Type B pancreatic cell (in vitro differentiated cells): ENCODE data around the gene SHCBP1L. TPM values are rescaled to one million over a fixed set of nuclear protein-coding genes. Genes with fewer than 3 reads are reported as not detected.

ENCODE experiments used
- DNase-seq: peaks from one replicate; pipeline ENCODE4 v3.0.0; 2021; ENCODE audit warnings: mixed read lengths; ENCODE audit not compliant: unreplicated experiment; ENCODE audit errors: extremely low spot score
- H3K27ac Mint-ChIP-seq: 2 replicates; pipeline ENCODE4 v1.8.0; 2021; ENCODE audit warnings: mild to moderate bottlenecking, mixed read lengths
- H3K27me3 Mint-ChIP-seq: 2 replicates; pipeline ENCODE4 v1.8.0; 2021; ENCODE audit warnings: mixed read lengths
- H3K36me3 Mint-ChIP-seq: 2 replicates; pipeline ENCODE4 v1.8.0; 2021; ENCODE audit warnings: mixed read lengths
- H3K4me1 Mint-ChIP-seq: one replicate; pipeline ENCODE4 v1.8.0; 2021; ENCODE audit warnings: mixed read lengths; ENCODE audit not compliant: unreplicated experiment
- H3K4me3 Mint-ChIP-seq: 2 replicates; pipeline ENCODE4 v1.8.0; 2021; ENCODE audit warnings: mild to moderate bottlenecking, mixed read lengths
- H3K9me3 Mint-ChIP-seq: 2 replicates; pipeline ENCODE4 v1.8.0; 2021; ENCODE audit warnings: mixed read lengths
- total RNA-seq: library from RNA; stranded (reverse); gene quantifications from 2 replicates; pipeline ENCODE4 v1.2.1, GENCODE V29; 2021; ENCODE audit warnings: low replicate concordance
- TF ChIP-seq, protein P1 (sequence below): fragments of 200-600 bp; sonication (generic); conservative IDR thresholded peaks from 2 replicates; pipeline ENCODE4 v1.5.0; 2021; ENCODE audit warnings: antibody characterized with exemption, mild to moderate bottlenecking

SHCBP1L gene
- total RNA-seq, 1 donor from 2014 or later = not detected

DNA sequence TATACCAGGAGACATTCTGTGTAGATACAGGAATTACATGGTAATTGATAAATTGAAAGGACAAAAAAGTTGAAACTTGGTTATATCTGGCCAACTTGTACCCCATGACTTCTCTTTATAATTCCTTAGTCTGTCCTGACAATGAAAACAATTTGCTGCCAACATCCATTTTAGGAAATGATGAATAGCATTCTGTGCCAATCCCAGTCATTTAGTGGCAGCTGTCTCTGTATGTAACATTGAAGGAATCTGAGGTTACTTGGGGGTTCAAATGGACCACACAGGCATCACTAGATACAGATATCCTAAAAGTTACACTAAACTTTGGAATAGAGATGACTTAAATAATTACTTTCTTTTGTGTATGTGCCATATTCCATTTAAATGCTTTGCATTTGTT lies 75.6 kb downstream of the SHCBP1L start:
- H3K4me3 Mint-ChIP-seq = no peak overlapping the region
- no peaks in the 10 kb centered on the region for H3K4me1 Mint-ChIP-seq
- peaks cover 76% of the 10 kb centered on the region for H3K36me3 Mint-ChIP-seq
- DNase-seq = no peak
- TF ChIP-seq, protein P1, sequence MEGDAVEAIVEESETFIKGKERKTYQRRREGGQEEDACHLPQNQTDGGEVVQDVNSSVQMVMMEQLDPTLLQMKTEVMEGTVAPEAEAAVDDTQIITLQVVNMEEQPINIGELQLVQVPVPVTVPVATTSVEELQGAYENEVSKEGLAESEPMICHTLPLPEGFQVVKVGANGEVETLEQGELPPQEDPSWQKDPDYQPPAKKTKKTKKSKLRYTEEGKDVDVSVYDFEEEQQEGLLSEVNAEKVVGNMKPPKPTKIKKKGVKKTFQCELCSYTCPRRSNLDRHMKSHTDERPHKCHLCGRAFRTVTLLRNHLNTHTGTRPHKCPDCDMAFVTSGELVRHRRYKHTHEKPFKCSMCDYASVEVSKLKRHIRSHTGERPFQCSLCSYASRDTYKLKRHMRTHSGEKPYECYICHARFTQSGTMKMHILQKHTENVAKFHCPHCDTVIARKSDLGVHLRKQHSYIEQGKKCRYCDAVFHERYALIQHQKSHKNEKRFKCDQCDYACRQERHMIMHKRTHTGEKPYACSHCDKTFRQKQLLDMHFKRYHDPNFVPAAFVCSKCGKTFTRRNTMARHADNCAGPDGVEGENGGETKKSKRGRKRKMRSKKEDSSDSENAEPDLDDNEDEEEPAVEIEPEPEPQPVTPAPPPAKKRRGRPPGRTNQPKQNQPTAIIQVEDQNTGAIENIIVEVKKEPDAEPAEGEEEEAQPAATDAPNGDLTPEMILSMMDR = no peak
- H3K27me3 Mint-ChIP-seq = no peaks in the 10 kb centered on the region
- no peaks in the 10 kb centered on the region for H3K9me3 Mint-ChIP-seq
- H3K27ac Mint-ChIP-seq = no peak overlapping the region

DNA sequence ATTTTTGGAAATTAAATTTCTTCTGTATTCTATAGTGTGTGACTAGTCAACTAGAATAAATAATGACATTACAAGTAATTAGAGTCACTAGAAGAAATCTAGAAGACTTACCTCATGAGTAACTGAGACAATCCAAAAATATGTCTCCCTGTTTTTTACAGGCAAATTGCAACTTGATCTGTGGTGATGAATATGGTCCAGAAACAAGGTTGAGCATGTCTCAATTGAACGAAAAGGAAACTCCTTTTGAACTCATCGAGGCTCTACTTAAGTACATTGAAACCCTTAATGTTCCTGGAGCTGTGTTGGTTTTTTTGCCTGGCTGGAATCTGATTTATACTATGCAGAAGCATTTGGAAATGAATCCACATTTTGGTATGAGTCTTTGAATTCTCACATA lies 77.1 kb downstream of the SHCBP1L start:
- TF ChIP-seq, protein P1 = no peak
- DNase-seq = no peak
- no peaks in the 10 kb centered on the region for H3K27me3 Mint-ChIP-seq
- H3K4me1 Mint-ChIP-seq = no peaks in the 10 kb centered on the region
- H3K27ac Mint-ChIP-seq = no peak overlapping the region
- no peak overlapping the region for H3K4me3 Mint-ChIP-seq
- peaks cover 72% of the 10 kb centered on the region for H3K36me3 Mint-ChIP-seq
- no peaks in the 10 kb centered on the region for H3K9me3 Mint-ChIP-seq

DNA sequence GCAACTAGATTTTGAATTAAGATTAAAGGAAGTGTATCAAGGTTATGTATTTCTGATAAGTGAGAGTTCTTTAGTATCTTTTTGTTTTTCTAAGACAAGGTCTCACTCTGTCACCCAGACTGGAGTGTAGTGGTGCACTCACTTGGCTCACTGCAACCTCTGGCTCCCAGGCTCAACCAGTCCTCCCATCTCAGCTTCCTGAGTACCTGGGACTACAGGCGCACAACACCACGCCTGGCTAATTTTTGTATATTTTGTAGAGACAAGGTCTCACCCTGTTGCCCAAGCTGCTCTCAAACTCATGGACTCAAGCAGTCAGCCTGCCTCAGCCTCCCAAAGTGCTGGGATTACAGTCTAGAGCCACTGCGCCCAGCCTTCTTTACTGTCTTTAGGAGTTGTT lies 80.1 kb downstream of the SHCBP1L start:
- TF ChIP-seq, protein P1 = no peak
- no peaks in the 10 kb centered on the region for H3K9me3 Mint-ChIP-seq
- H3K4me1 Mint-ChIP-seq = no peaks in the 10 kb centered on the region
- H3K4me3 Mint-ChIP-seq = no peak overlapping the region
- no peaks in the 10 kb centered on the region for H3K27me3 Mint-ChIP-seq
- no peak overlapping the region for H3K27ac Mint-ChIP-seq
- H3K36me3 Mint-ChIP-seq = peaks cover 69% of the 10 kb centered on the region
- no peak for DNase-seq

DNA sequence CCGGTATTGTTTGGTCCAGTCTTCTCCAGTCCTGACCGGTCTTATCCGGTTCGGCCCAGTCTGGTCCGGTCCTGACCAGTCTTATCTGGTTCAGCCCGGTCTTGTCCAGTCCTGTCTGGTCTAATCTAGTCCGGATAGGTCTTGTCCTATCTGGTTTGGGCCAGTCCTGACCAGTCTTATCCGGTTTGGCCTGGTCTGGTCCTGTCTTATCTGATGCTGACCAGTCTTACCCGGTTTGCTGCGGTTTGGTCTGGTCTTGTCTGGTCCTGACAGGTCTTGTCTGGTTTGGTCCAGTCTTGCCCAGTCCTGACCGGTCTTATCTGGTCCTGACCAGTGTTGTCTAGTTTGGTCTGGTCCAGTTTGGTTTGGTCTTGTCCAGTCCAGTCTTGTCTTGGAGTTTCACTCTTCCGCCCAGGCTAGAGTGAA lies 83.7 kb downstream of the SHCBP1L start:
- DNase-seq = no peak
- H3K27me3 Mint-ChIP-seq = no peaks in the 10 kb centered on the region
- H3K4me1 Mint-ChIP-seq = no peaks in the 10 kb centered on the region
- TF ChIP-seq, protein P1 = no peak
- H3K4me3 Mint-ChIP-seq = no peak overlapping the region
- H3K27ac Mint-ChIP-seq = no peak overlapping the region
- peaks cover 72% of the 10 kb centered on the region for H3K36me3 Mint-ChIP-seq
- no peaks in the 10 kb centered on the region for H3K9me3 Mint-ChIP-seq

DNA sequence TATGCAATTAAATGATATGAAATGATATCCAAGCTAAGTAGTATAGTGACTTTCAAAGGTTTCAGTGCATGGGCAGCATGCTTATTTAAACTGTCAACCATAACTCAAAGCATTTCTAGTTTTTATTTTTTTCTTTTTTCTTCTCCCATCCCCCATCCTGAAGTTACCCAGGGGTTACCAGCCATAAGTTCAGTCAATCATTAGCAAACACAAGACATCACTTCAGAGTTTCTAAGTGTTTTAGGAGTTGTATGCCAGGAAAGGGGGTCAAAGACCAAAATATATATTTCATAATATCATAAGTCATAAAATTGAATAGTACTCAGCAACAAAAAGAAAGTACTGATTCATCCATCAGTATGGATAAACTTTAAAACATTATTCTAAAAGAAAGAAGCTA lies 85.1 kb downstream of the SHCBP1L start:
- Mint-ChIP-seq H3K27me3 (no peaks in the 10 kb centered on the region), H3K4me1 (no peaks in the 10 kb centered on the region), H3K36me3 (peaks cover 61% of the 10 kb centered on the region), H3K9me3 (no peaks in the 10 kb centered on the region), H3K27ac (no peak overlapping the region), H3K4me3 (no peak overlapping the region)
- DNase-seq = no peak
- TF ChIP-seq, protein P1 = no peak

DNA sequence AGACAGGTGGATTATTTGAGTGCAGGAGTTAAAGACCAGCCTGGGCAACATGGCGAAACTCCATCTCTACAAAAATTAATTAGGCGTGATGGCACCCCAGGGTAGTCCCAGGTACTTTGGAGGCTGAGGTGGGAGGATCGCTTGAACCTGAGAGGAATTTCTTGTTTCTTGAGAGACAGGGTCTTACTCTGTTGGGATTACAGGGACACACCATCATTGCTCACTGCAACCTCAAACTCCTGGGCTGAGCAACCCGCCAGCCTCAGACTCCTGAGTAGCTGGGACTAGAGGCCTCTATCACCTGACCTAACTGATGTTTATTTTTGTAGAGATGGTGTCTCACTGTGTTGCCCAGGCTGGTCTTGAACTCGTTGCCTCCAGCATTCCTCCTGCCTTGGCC lies 89.0 kb downstream of the SHCBP1L start:
- Mint-ChIP-seq H3K4me1 (no peaks in the 10 kb centered on the region), H3K4me3 (no peak overlapping the region), H3K36me3 (peaks cover 63% of the 10 kb centered on the region), H3K27me3 (no peaks in the 10 kb centered on the region), H3K27ac (no peak overlapping the region), H3K9me3 (no peaks in the 10 kb centered on the region)
- DNase-seq = no peak
- TF ChIP-seq, protein P1 = no peak
